ENCODE measurements around the gene GPR143.

DNA sequence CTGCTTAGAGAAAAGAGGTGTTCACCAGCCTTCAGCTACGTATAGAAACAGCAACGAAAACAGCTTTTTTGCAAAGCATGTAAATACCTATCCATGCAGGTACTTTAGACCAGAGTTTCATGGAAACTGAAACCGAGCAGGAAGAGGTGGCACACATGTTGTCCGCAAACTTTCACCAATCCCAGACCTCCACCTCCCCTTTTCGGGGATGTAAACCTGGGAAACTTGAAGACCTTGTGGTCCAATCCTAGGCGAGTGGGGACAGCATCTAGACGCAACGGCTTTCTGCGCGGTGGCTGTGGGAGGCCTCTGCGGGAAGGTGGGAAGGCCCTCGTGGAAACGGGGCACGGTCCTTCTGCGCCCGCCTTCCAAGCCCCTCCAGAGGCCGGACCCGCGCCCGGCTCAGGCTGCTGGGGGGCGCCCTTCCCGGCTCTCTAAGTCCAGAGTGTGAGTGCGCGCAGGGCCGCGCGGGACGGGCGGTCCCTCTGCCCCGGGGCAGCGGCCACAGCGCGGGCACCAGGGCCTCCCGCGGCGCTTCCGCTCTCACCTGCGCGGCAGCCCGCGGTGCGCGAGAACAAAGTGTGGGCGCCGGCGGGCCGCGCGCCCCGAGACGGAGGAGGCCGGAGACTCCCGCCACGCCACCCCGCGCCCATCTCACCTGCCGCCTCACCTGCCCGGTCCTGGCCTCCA is 19.8 kb upstream of the GPR143 start:
- TF ChIP-seq, protein P1, sequence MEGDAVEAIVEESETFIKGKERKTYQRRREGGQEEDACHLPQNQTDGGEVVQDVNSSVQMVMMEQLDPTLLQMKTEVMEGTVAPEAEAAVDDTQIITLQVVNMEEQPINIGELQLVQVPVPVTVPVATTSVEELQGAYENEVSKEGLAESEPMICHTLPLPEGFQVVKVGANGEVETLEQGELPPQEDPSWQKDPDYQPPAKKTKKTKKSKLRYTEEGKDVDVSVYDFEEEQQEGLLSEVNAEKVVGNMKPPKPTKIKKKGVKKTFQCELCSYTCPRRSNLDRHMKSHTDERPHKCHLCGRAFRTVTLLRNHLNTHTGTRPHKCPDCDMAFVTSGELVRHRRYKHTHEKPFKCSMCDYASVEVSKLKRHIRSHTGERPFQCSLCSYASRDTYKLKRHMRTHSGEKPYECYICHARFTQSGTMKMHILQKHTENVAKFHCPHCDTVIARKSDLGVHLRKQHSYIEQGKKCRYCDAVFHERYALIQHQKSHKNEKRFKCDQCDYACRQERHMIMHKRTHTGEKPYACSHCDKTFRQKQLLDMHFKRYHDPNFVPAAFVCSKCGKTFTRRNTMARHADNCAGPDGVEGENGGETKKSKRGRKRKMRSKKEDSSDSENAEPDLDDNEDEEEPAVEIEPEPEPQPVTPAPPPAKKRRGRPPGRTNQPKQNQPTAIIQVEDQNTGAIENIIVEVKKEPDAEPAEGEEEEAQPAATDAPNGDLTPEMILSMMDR (IDR thresholded peaks at IDR 0.05; ENCODE audit: insufficient read depth, low read length), result no peak
- TF ChIP-seq GABPA (IDR thresholded peaks at IDR 0.05; ENCODE audit: low read depth), result no peak

Data from HL-60 (cell line).